NOMO-1 (cell line): ENCODE measurements around the gene FBXO5.
A peak's percentile ranks its signal among the peaks of the same experiment; 100 is the strongest.
"Not testable (repeated sequence)": the region's sequence is repeated elsewhere in the genome, so short reads cannot be mapped to it uniquely, and the experiment has no call there.

Experiments used
- DNase-seq, 2 experiments: peaks; one replicate each; lab custom pipeline; 2025; ENCODE audit not compliant: unreplicated experiment in 2 of 2; lab: John Stamatoyannopoulos, UW

Gene FBXO5

DNA sequence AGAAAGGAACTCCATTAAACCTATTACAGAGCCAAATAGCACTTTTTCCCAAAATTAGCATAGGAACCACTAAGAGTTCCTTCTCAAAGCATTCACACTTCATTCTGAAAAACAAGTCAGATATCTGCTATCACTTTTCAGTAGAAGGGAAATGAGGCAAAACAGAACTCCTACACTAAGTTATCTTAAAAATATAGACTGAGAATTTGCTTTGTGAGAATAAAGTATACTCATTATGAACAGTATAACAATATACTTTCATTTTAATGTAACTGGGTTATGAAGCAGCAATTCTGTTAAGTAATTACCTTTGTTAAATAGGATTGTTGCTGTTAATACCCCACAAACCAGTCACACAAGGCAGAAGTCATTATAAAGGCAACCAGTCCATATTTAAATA is 11.0 kb upstream of the FBXO5 start:
- no peak for DNase-seq

- DNase-seq: no peak
Observed at GRCh38 chr6:152993431-152993830, 10.6 kb upstream of the FBXO5 start.

DNA sequence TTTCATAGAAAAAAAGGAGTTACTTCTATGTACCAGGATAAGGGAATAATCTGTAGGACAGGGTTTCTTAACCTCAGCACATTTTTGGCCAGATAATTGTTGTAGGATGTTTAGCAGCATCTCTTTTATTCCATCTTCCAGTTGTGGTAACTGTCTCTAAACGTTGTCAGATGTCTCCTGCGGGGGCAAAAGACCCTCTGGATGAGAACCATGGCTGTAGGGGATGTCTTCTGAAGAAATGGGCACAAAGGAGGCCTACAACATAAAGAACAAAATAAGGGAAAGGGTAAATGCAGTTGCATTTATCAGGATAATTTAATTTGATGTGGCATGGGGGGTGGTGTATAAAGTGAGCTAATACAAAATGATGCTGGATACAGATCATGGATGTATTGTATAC is 4.1 kb upstream of the FBXO5 start:
- DNase-seq: no peak

DNA sequence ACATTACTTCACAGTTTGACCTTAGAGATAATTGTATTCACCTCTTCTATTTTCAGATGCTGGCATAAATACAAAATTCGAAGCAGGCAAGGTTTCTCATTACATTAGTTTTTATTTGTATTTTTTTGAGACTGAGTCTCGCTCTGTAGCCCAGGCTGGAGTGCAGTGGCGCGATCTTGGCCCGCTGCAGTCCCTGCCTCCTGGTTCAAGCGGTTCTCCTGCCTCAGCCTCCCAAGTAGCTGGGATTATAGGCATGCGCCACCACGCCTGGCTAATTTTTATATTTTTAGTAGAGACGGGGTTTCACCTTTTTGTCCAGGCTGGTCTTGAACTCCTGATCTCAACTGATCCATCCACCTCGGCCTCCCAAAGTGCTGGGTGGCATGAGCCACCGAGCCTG is 2.5 kb upstream of the FBXO5 start:
- not testable (repeated sequence) for DNase-seq

- peak; percentile 31 to 45 for DNase-seq
Observed at GRCh38 chr6:152984513-152984872, 1.7 kb upstream of the FBXO5 start.

- peak; percentile 66 to 79 for DNase-seq
Observed at GRCh38 chr6:152983637-152984512, 1.0 kb upstream of the FBXO5 start.

DNA sequence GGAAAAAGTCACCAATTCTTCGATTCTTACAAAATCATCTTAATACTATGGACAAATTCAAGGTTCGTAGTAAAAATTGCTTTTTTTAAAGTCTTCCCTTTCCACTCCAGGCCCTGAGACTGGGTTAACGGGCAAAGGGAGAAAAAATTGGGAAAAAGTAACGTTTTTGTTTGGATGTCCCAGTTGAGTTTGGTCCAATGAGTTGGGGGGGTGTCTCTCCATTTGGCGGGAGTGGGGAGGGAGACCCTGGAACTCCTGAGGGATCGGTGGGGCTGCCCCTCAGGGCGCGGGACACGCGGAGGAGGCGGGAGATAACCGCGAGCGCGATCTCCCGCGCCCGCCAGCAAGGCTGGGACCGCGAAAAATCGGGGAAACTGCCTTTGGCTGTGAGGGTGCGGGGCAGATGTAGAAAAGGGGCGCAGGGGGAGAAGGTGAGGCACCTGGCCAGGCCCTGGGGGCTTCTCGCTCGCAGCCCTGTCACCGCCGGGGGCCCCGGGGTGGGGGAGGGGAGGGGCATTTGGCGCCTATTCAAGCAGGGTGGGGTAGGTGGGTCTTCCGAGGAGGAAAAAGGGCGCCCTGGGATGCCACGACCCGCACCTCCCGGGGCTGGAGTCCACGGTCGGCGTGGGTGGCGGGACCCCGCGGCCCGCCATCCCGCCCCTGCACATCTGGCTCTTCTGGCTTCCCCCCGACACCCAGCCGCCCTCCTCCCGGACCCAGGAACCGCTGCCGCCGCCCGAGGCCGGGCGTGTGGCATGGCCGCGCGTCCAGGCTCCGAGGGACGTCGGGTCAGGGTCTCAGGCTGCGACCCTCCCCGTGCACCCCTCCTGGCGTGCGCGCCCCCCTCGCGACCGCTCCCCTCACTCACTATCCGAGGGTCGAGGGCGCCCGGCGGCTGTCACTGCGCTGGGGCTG is 595 bp downstream of the FBXO5 start:
- no peak for DNase-seq

- DNase-seq: no peak
Observed at GRCh38 chr6:152981219-152981618, 1.6 kb downstream of the FBXO5 start.

DNA sequence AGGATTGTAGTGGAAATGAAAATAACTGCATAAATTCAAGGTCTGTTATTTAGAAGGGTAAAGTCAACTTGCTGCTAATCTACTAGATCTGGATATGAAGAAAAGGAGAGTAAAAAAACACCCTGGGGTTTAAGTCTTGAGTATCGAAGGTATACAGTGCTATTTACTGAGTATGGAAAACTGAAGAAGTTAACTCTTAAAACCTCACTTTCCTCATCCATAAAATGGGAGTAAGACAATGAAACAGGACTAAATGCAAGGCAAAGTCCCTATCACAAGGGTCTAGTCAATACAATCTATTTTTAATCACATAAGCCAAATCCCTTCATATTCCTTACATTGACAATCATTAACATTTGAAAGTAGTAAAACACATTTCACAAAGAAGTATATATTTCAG is 2.2 kb downstream of the FBXO5 start:
- no peak for DNase-seq

GRCh38 chr6:152979116-152979515 is 3.7 kb downstream of the FBXO5 start:
- DNase-seq: no peak

GRCh38 chr6:152978058-152978457 is 4.8 kb downstream of the FBXO5 start:
- DNase-seq: no peak

DNA sequence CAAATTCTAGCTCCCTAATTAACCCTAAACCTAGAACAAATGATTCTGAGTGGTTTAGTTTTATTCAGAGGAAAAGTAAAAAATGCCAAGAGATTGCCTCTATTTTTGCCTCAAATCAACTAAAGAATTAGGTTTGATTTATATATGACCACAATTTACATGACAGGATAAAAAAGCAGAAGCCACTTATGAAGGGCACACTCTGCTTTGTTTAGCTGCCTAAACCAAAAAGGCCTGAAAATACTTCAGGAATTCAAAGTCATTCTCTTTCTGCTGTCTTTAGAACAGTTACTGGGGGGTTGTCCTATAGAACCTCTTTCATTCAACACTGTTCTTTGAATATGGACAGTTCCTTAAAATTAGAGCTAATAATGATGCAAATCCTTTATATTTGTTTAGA is 5.3 kb downstream of the FBXO5 start:
- peak in 1 of 2 experiments; percentile 33 for DNase-seq

DNA sequence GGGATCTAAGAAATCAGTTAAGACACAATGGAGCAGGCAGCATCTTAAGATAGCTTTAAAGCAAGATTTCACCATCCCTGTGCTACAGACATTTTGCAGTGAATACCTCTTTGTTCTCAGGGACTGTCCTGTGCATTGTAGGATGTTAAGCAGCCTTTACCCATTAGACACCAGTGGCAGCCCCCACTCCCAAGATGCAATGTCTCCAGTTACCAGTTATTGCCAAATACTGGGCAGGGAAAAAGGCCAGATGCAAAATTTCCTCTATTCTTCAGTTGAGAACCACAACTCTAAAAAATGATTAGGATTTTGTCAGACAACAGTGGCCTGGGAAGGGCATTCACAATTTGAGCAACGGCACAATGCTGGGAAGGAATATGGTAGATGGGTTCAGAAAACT is 6.1 kb downstream of the FBXO5 start:
- no peak for DNase-seq

DNA sequence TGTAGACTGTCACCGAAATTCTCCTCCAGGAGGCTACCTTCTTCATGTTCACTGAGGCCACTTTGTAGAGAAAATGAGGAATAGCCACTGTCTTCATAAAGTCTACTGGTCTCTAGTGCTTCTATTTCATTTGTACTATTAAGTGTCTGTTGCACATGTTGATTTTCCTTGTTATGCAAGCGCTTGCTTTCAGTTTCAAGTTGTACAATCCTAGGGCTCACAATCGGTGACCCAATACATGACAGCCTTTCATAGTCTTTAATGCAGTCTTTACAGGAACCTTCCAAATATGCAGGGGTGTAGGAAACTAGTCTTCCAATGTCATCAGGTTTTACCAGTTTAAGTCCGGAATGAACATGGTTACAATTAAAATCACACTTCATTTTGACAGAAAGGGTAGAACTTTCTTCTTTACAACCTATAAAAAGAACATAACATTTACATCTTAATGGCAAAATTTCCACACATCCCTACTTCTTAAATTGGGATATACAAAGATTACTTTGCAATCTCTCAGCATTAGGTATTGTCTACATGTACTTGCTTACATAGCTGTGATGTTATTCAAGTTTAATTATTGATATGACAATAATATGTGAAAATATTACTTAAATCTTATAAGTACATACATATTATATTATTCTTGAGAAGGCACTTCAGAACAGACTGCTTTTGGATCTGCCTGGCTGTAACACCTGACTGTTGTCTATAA is 7.5 kb downstream of the FBXO5 start:
- peak; percentile 71 to 86 for DNase-seq

DNA sequence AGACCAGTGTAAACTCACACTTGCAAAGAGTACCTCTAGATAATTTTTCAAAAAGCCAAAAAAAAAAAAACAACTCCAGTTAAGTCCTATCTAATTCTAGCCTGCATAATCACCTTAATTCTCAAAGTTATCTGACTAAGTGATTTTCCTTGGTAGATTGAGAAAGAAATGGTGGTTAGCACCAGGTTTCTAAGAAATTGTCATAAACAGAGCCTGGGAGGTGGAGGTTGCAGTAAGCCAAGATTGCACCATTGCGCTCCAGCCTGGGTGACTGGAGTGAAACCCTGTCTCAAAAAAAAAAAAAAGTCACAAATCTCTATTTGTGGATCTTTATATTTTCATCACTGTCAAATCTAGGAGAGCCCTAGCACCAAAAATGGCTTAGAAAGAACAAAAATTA is 8.9 kb downstream of the FBXO5 start:
- no peak for DNase-seq

DNA sequence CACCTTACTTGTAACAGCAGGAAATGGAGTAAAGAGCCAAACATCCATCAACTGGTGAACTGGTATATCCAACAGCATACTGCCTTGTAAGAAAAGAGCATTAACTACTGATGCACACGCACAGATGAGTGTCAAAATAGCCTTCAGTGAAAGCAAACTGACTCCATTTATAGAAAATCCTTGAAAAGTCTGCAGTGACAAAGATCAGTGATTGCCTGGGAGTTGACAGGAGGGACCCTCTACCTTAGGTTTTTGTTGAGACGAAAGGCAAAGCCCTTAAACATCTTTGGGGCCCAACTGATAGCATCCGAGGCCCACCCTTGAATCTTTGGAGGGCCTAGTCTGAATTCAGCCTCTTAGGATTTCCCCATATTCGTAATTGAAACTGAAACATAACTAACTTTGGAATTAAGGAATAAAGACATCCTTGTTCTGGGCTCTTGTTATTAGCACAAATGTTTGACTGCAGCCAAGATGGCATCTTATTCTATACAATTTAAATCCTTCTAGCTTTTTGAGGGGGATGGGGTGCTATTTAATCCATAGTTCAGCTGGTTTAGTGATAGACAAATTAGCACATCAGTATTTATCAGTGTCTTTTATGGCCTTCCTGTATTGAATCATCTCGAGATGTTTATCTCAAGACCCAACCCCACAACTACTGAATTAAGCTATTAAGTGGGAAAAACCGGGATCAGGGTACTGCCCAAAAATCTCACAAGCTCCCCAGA is 13.0 kb downstream of the FBXO5 start:
- no peak for DNase-seq

DNA sequence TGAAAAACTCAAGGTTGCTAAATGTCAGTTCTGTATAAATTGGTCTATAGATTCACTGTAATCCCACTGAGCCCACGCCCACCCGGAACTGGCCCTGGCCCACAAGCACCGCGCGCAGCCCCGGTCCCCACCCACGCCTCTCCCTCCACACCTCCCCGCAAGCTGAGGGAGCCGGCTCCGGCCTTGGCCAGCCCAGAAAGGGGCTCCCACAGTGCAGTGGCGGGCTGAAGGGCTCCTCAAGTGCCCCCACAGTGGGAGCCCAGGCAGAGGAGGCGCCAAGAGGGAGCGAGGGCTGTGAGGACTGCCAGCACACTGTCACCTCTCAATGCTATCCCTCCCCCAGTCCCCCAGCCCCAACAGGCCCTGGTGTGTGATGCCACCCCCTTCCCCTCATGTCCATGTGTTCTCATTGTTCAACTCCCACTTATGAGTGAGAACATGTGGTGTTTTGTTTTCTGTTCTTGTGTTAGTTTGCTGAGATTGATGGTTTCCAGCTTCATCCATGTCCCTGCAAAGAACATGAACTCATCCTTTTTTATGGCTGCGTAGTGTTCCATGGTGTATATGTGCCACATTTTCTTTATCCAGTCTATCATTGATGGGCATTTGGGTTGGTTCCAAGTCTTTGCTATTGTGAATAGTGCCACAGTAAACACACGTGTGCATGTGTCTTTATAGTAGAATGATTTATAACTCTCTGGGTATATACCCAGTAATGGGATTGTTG is 16.5 kb downstream of the FBXO5 start:
- DNase-seq: not testable (repeated sequence)

DNA sequence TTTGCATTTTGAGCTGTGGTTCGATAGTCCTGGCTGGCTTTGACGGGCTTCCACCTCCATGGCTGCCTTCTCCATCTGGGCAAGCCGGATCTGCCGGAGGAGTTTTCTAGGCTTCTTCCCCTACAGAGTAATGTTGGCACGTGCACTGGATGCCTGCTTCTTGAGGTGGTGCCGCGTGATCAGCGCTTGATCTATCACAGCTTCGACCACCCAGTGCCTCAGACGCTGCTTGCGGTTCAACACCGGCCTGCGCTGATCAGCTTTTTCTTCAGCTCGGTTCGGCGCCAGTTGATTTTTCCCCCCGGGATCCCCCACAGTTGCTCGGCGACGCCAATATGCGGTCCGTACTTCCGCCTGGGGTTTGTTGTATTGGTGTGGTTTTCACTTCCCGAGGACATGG is 23.5 kb downstream of the FBXO5 start:
- no peak for DNase-seq

DNA sequence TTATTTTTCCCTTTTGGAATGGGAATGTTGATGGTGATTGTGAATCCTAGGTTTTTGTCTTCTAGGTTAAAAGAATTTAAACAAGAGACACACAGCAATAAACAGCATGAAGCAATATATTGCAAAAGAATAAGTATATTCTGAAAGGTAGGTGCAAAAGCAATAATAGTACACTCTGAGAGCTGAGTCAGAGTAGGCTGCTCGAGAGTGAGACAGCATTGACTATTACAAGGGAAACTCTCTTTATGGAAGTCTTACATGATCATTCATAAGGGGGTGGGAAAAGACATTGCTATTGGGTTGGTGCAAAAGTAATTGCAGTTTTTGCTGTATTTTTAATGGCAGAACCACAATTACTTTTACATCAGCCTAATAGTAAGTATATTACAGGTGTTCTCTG is 25.0 kb downstream of the FBXO5 start:
- DNase-seq: no peak

- no peak for DNase-seq
Observed at GRCh38 chr6:152954443-152954842, 28.4 kb downstream of the FBXO5 start.
